ENCODE results near the gene ADAM19.

Gene ADAM19

GRCh38 chr5:157558041-157558595 is 17.5 kb downstream of the ADAM19 start:
- TF ChIP-seq, protein P1, sequence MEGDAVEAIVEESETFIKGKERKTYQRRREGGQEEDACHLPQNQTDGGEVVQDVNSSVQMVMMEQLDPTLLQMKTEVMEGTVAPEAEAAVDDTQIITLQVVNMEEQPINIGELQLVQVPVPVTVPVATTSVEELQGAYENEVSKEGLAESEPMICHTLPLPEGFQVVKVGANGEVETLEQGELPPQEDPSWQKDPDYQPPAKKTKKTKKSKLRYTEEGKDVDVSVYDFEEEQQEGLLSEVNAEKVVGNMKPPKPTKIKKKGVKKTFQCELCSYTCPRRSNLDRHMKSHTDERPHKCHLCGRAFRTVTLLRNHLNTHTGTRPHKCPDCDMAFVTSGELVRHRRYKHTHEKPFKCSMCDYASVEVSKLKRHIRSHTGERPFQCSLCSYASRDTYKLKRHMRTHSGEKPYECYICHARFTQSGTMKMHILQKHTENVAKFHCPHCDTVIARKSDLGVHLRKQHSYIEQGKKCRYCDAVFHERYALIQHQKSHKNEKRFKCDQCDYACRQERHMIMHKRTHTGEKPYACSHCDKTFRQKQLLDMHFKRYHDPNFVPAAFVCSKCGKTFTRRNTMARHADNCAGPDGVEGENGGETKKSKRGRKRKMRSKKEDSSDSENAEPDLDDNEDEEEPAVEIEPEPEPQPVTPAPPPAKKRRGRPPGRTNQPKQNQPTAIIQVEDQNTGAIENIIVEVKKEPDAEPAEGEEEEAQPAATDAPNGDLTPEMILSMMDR (IDR thresholded peaks at IDR 0.05): no peak

- TF ChIP-seq, protein P1 (IDR thresholded peaks at IDR 0.05): no peak
These were observed 18.8 kb downstream of the ADAM19 start for GRCh38 chr5:157556615-157557418.

- TF ChIP-seq, protein P1 (IDR thresholded peaks at IDR 0.05): no peak
These were observed 20.4 kb downstream of the ADAM19 start for GRCh38 chr5:157555037-157555640.

- TF ChIP-seq, protein P1 (IDR thresholded peaks at IDR 0.05): no peak
These were observed 21.2 kb downstream of the ADAM19 start for GRCh38 chr5:157554179-157555036.

GRCh38 chr5:157552650-157553049 is 22.9 kb downstream of the ADAM19 start:
- TF ChIP-seq, protein P1 (IDR thresholded peaks at IDR 0.05): no peak

- TF ChIP-seq, protein P1 (IDR thresholded peaks at IDR 0.05): no peak
These were observed 24.9 kb downstream of the ADAM19 start for GRCh38 chr5:157550663-157551062.

DNA sequence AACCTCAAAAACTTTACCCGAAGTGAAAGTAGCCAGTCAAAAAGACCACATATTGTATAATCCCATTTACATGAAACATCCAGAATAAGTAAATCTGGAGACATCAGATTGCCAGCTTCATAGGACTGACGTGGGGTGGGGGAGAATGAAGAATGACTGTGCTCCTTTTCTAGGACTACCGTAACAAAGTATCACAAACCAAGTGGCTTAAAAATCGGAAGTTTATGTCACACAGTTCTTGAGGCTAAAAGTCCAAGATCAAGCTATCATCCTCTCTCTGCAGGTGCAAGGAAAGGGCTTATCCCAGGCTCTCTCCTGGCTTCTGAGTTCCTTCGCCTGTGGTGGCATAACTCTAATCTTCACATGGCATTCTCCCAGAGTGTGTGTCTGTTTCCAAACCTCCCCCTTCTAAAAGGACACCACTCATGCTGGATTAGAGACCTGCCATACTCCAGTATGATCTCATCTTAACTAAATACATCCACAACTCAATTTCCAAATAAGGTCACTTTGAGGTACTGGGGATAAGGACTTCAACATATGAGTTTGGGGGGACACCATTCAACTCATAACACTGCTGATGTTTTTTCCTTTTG is 25.5 kb downstream of the ADAM19 start:
- TF ChIP-seq, protein P1 (IDR thresholded peaks at IDR 0.05): no peak

Data from LNCAP (cell line).